ENCODE results near the gene SESN2.

GRCh38 chr1:28282426-28283407 lies 23.4 kb downstream of the SESN2 start:
- TF ChIP-seq L3MBTL2 (conservative IDR thresholded peaks at IDR 0.05) (no peak), BHLHE40 (IDR thresholded peaks at IDR 0.05; ENCODE audit: borderline replicate concordance) (no peak), SP1 (IDR thresholded peaks at IDR 0.05) (no peak), FOXA1 (IDR thresholded peaks at IDR 0.05) (no peak), NFRKB (IDR thresholded peaks at IDR 0.05) (no peak), ZNF384 (IDR thresholded peaks at IDR 0.05) (no peak), ELF4 (IDR thresholded peaks at IDR 0.05) (no peak), TARDBP (IDR thresholded peaks at IDR 0.05) (no peak)
